Esophagus muscularis mucosa (tissue), 4 donors: ENCODE data around the gene RAD51B.

Experiments used
- EP300 ChIP-seq: sonication (generic); formaldehyde crosslinking; IDR thresholded peaks from one replicate; pipeline ENCODE4 v1.6.1; 2017; ENCODE audit warnings: antibody characterized with exemption
- POLR2A ChIP-seq: fragments of 450-650 bp; IDR thresholded peaks from one replicate; pipeline ENCODE4 v1.6.1; 2017; ENCODE audit warnings: antibody characterized with exemption, moderate library complexity, mild to moderate bottlenecking, low read depth
- POLR2AphosphoS5 ChIP-seq, 2 donors: sonication (generic); formaldehyde crosslinking; IDR thresholded peaks; one replicate each; pipeline ENCODE4 v1.6.1; 2017; ENCODE audit warnings: antibody characterized with exemption in 2 of 2
- TF ChIP-seq, protein P1 (sequence below), 3 experiments: fragments of 200-600 bp in 2 of 3; fragments of 450-650 bp in 1 of 3; sonication (generic) in 2 of 3; IDR thresholded peaks; one replicate each; pipeline ENCODE4 v1.5.1; 2017 to 2019; ENCODE audit warnings: antibody characterized with exemption in 3 of 3, mild to moderate bottlenecking in 2 of 3, moderate library complexity in 1 of 3

DNA sequence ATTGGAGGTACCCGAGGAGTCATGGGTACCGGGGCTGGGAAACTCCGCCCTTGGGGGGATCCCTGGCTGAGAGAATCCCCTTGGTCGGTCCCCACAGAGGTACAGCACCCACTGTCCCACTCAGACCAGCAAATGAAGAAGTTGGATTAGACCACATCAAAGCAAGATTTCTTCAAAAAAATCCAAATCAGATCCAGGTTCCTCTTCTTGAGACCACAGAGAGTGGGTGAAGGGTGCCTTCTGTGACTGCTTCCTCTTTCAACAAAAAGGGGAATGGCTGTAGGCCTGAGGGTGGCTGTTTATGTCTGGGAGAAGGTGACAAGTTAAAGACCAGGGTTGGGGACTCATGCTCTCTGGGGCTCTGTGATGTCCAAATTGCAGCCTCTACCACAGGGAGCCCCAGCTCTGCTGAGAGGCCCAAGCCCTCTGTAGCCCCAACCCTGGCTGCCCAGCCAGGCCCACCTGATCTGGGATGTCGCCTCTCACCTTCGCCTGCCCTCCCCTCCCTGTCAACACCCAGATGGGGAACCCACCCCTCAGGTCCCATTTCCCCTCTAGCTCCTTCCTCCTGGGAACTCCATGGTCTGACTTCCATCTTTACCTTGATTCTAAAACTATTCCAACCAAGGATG, 922.4 kb downstream of the RAD51B start:
- TF ChIP-seq, protein P1, sequence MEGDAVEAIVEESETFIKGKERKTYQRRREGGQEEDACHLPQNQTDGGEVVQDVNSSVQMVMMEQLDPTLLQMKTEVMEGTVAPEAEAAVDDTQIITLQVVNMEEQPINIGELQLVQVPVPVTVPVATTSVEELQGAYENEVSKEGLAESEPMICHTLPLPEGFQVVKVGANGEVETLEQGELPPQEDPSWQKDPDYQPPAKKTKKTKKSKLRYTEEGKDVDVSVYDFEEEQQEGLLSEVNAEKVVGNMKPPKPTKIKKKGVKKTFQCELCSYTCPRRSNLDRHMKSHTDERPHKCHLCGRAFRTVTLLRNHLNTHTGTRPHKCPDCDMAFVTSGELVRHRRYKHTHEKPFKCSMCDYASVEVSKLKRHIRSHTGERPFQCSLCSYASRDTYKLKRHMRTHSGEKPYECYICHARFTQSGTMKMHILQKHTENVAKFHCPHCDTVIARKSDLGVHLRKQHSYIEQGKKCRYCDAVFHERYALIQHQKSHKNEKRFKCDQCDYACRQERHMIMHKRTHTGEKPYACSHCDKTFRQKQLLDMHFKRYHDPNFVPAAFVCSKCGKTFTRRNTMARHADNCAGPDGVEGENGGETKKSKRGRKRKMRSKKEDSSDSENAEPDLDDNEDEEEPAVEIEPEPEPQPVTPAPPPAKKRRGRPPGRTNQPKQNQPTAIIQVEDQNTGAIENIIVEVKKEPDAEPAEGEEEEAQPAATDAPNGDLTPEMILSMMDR (IDR thresholded peaks at IDR 0.05): no peak
- TF ChIP-seq EP300 (no peak), POLR2AphosphoS5 (IDR thresholded peaks at IDR 0.05) (no peak), POLR2A (no peak)
